Esophagus squamous epithelium (tissue), 4 donors: ENCODE results near the gene CADM2.

Experiments used
- POLR2A ChIP-seq, 4 donors: fragments of 450-650 bp; IDR thresholded peaks; one replicate each; pipeline ENCODE4 v1.6.1; 2017; ENCODE audit warnings: antibody characterized with exemption in 4 of 4, mild to moderate bottlenecking in 4 of 4, moderate library complexity in 3 of 4
- TF ChIP-seq, protein P1 (sequence below), 6 experiments: fragments of 450-650 bp in 4 of 6; fragments of 200-600 bp in 2 of 6; sonication (generic) in 2 of 6; IDR thresholded peaks; one replicate each; pipeline ENCODE4 v1.5.1; 2016 to 2019; ENCODE audit warnings: antibody characterized with exemption in 6 of 6, mild to moderate bottlenecking in 4 of 6, moderate library complexity in 4 of 6

DNA sequence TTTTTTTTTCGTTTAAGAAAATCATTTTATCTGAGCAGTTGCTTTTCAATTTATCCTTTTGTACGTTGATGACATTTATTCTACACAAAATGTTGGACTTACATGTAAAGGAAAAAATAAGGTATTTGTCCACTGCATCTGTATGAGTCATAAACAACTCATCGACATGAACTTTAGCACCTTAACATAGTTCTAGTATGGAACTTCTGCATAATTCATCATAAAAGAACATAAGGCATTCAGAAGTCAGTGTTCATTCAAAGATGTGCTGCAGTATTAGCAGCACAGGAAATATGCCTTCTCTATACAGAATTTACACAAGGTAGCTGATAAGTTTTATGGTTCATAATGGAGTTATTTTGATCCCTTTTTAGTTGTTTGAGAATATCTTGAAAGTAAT, 801.6 kb downstream of the CADM2 start:
- TF ChIP-seq, protein P1, sequence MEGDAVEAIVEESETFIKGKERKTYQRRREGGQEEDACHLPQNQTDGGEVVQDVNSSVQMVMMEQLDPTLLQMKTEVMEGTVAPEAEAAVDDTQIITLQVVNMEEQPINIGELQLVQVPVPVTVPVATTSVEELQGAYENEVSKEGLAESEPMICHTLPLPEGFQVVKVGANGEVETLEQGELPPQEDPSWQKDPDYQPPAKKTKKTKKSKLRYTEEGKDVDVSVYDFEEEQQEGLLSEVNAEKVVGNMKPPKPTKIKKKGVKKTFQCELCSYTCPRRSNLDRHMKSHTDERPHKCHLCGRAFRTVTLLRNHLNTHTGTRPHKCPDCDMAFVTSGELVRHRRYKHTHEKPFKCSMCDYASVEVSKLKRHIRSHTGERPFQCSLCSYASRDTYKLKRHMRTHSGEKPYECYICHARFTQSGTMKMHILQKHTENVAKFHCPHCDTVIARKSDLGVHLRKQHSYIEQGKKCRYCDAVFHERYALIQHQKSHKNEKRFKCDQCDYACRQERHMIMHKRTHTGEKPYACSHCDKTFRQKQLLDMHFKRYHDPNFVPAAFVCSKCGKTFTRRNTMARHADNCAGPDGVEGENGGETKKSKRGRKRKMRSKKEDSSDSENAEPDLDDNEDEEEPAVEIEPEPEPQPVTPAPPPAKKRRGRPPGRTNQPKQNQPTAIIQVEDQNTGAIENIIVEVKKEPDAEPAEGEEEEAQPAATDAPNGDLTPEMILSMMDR (IDR thresholded peaks at IDR 0.05), result no peak
- no peak for TF ChIP-seq POLR2A (IDR thresholded peaks at IDR 0.05)
